Gastroesophageal sphincter (tissue), 4 donors: ENCODE data around the gene CFAP97. TPM values are rescaled to one million over a fixed set of nuclear protein-coding genes. Genes with fewer than 3 reads are reported as not detected.
"Not testable (repeated sequence)": the region's sequence is repeated elsewhere in the genome, so short reads cannot be mapped to it uniquely, and the experiment has no call there.

Source experiments
- ATAC-seq: fragments of 150-250 bp; one replicate; pipeline ENCODE4 v1.9.1; 2016; ENCODE audit warnings: mild to moderate bottlenecking, moderate library complexity
- H3K27ac ChIP-seq, 4 donors: fragments of 200-600 bp; sonication (generic) in 3 of 4; 1 replicate in 3 of 4; 2 replicates in 1 of 4; pipeline ENCODE4 v1.5.1; 2016 to 2019
- H3K27me3 ChIP-seq: fragments of 200-600 bp; sonication (generic); one replicate; pipeline ENCODE4 v1.5.1; 2019
- H3K36me3 ChIP-seq, 2 donors: fragments of 200-600 bp; sonication (generic); one replicate each; pipeline ENCODE4 v1.5.1; 2019; ENCODE audit warnings: control low read depth in 1 of 2
- H3K4me1 ChIP-seq, 3 donors: fragments of 200-600 bp; sonication (generic); 1 replicate in 2 of 3; 2 replicates in 1 of 3; pipeline ENCODE4 v1.5.1; 2016 to 2019; ENCODE audit warnings: control low read depth in 2 of 3
- H3K4me3 ChIP-seq, 2 donors: fragments of 200-600 bp; sonication (generic); one replicate each; pipeline ENCODE4 v1.5.1; 2019; ENCODE audit warnings: mild to moderate bottlenecking in 1 of 2, moderate library complexity in 1 of 2
- H3K9me3 ChIP-seq, 3 donors: fragments of 200-600 bp; sonication (generic); one replicate each; pipeline ENCODE4 v1.5.1; 2017 to 2019; ENCODE audit warnings: control low read depth in 2 of 3
- EP300 ChIP-seq: sonication (generic); formaldehyde crosslinking; IDR thresholded peaks from one replicate; pipeline ENCODE4 v1.6.1; 2017; ENCODE audit warnings: antibody characterized with exemption, mild to moderate bottlenecking
- POLR2A ChIP-seq, 2 donors: fragments of 450-650 bp; IDR thresholded peaks; one replicate each; pipeline ENCODE4 v1.6.1; 2017; ENCODE audit warnings: antibody characterized with exemption in 2 of 2, mild to moderate bottlenecking in 2 of 2, moderate library complexity in 1 of 2
- POLR2AphosphoS5 ChIP-seq: sonication (generic); formaldehyde crosslinking; IDR thresholded peaks from one replicate; pipeline ENCODE4 v1.6.1; 2017; ENCODE audit warnings: antibody characterized with exemption
- WGBS, 2 donors: methylation state at CpG; one replicate each; pipeline ENCODE4 v1.1.5; 2018; ENCODE audit warnings: low coverage in 1 of 2; 5-methylcytosine and 5-hydroxymethylcytosine counted together
- total RNA-seq, 4 donors: library from RNA; depleted of rRNA; stranded (reverse); fragments of >200 nt; gene quantifications; one replicate each; pipeline ENCODE4 v1.1.0, GENCODE V29; 2016
- TF ChIP-seq, protein P1 (sequence below), 4 experiments: fragments of 200-600 bp in 2 of 4; fragments of 450-650 bp in 2 of 4; sonication (generic) in 1 of 4; IDR thresholded peaks; one replicate each; pipeline ENCODE4 v1.5.1; 2017 to 2019; ENCODE audit warnings: antibody characterized with exemption in 4 of 4, mild to moderate bottlenecking in 2 of 4, moderate library complexity in 2 of 4

The CFAP97 gene
- total RNA-seq, 4 donors from 2014 or later, result 36.5 to 47.9 (median 42.8) TPM

- Histone ChIP-seq H3K27me3 (no peaks in the 10 kb centered on the region), H3K36me3 (no peaks in the 10 kb centered on the region), H3K27ac (no peak overlapping the region), H3K9me3 (no peaks in the 10 kb centered on the region), H3K4me1 (peaks cover 6 to 51% (median 9%) of the 10 kb centered on the region in 3 donors), H3K4me3 (no peak overlapping the region)
- WGBS, 2 donors, result 93 to 95% methylated on average over 3 to 5 of the region's 5 CpGs
- TF ChIP-seq POLR2AphosphoS5, result no peak
- no peak for TF ChIP-seq EP300
- no peak for TF ChIP-seq POLR2A (IDR thresholded peaks at IDR 0.05)
- TF ChIP-seq, protein P1, sequence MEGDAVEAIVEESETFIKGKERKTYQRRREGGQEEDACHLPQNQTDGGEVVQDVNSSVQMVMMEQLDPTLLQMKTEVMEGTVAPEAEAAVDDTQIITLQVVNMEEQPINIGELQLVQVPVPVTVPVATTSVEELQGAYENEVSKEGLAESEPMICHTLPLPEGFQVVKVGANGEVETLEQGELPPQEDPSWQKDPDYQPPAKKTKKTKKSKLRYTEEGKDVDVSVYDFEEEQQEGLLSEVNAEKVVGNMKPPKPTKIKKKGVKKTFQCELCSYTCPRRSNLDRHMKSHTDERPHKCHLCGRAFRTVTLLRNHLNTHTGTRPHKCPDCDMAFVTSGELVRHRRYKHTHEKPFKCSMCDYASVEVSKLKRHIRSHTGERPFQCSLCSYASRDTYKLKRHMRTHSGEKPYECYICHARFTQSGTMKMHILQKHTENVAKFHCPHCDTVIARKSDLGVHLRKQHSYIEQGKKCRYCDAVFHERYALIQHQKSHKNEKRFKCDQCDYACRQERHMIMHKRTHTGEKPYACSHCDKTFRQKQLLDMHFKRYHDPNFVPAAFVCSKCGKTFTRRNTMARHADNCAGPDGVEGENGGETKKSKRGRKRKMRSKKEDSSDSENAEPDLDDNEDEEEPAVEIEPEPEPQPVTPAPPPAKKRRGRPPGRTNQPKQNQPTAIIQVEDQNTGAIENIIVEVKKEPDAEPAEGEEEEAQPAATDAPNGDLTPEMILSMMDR (IDR thresholded peaks at IDR 0.05), result no peak
- ATAC-seq, result no peak
Observed at GRCh38 chr4:185207466-185207865, 3.7 kb upstream of the CFAP97 start.

- peaks cover 5 to 46% (median 6%) of the 10 kb centered on the region in 3 donors for H3K4me1 ChIP-seq
- H3K27me3 ChIP-seq, result no peaks in the 10 kb centered on the region
- no peak overlapping the region for H3K4me3 ChIP-seq
- H3K36me3 ChIP-seq, result no peaks in the 10 kb centered on the region
- H3K9me3 ChIP-seq, result no peaks in the 10 kb centered on the region
- TF ChIP-seq EP300, result no peak
- no peak for TF ChIP-seq POLR2AphosphoS5
- no peak for TF ChIP-seq POLR2A (IDR thresholded peaks at IDR 0.05)
- TF ChIP-seq, protein P1 (IDR thresholded peaks at IDR 0.05), result no peak
- WGBS, 2 donors, result 86 to 99% methylated on average over 2 to 6 of the region's 8 CpGs
- H3K27ac ChIP-seq, result no peak overlapping the region
- no peak for ATAC-seq
Observed at GRCh38 chr4:185205697-185206342, 2.0 kb upstream of the CFAP97 start.

- H3K4me1 ChIP-seq, result peaks cover 5 to 44% (median 6%) of the 10 kb centered on the region in 3 donors
- not testable (repeated sequence) for H3K9me3 ChIP-seq, ATAC-seq, H3K27me3 ChIP-seq, H3K4me3 ChIP-seq, H3K36me3 ChIP-seq
- WGBS, 2 donors, result 89 to 97% methylated on average over 9 of the region's 13 CpGs
- peak overlapping the region in 2 of 4 donors; percentile 98 to 99 for H3K27ac ChIP-seq
Observed at GRCh38 chr4:185205073-185205472, 1.3 kb upstream of the CFAP97 start.

- Histone ChIP-seq H3K27me3 (no peaks in the 10 kb centered on the region), H3K36me3 (peaks cover 0 to 6% of the 10 kb centered on the region in 2 donors), H3K27ac (peak overlapping the region; percentile 55 to 99 (median 98)), H3K4me1 (peaks cover 5 to 44% (median 6%) of the 10 kb centered on the region in 3 donors), H3K4me3 (peak overlapping the region; percentile 64 to 85), H3K9me3 (no peaks in the 10 kb centered on the region)
- TF ChIP-seq POLR2A (IDR thresholded peaks at IDR 0.05), result no peak
- no peak for TF ChIP-seq POLR2AphosphoS5
- 2 to 5% methylated on average over 7 to 14 of the region's 14 CpGs for WGBS, 2 donors
- ATAC-seq, result no peak
Observed at GRCh38 chr4:185204238-185204910, 574 bp upstream of the CFAP97 start.

DNA sequence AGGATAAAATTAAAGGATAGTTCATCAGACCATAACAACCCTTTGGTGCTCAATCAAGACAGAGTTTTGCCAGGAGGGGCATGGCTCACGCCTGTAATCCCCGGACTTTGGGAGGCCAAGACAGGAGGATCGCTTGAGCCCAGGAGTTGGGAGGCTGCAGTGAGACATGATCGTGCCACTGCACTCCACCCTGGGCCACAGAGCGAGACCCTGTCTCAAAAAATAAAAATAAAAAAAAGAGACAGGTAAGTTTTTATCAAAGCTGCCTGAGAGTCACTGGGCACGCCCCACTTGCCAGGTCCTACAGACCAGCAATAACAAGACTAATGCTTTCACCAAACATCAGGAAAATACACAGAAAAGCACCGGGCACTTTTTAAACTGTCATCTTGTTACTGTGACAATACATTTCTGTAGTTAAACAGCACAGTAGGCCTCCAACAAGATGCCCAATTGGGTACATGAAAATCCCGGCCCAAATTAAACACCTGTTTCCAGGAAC lies 765 bp downstream of the CFAP97 start:
- peaks cover 0 to 13% of the 10 kb centered on the region in 2 donors for H3K36me3 ChIP-seq
- no peaks in the 10 kb centered on the region for H3K9me3 ChIP-seq
- peaks cover 5 to 33% (median 6%) of the 10 kb centered on the region in 3 donors for H3K4me1 ChIP-seq
- no peaks in the 10 kb centered on the region for H3K27me3 ChIP-seq
- TF ChIP-seq, protein P1 (IDR thresholded peaks at IDR 0.05), result no peak
- TF ChIP-seq POLR2A (IDR thresholded peaks at IDR 0.05) (no peak), POLR2AphosphoS5 (no peak), EP300 (no peak)
- ATAC-seq, result no peak
- WGBS, 2 donors, result 40 to 65% methylated on average over 2 to 8 of the region's 8 CpGs
- peak overlapping the region; percentile 92 to 99 (median 98) for H3K27ac ChIP-seq
- H3K4me3 ChIP-seq, result peak overlapping the region; percentile 64 to 85
